ENCODE measurements around the gene VAT1. TPM values are rescaled to one million over a fixed set of nuclear protein-coding genes. Genes with fewer than 3 reads are reported as not detected.
A peak's percentile ranks its signal among the peaks of the same experiment; 100 is the strongest.

VAT1 gene
- total and polyA plus RNA-seq, 9 of the 15 experiments (the other 6 are each of a cell fraction or from before 2014, with no cell fraction given), result 29.4 to 153 (median 66.7) TPM

DNA sequence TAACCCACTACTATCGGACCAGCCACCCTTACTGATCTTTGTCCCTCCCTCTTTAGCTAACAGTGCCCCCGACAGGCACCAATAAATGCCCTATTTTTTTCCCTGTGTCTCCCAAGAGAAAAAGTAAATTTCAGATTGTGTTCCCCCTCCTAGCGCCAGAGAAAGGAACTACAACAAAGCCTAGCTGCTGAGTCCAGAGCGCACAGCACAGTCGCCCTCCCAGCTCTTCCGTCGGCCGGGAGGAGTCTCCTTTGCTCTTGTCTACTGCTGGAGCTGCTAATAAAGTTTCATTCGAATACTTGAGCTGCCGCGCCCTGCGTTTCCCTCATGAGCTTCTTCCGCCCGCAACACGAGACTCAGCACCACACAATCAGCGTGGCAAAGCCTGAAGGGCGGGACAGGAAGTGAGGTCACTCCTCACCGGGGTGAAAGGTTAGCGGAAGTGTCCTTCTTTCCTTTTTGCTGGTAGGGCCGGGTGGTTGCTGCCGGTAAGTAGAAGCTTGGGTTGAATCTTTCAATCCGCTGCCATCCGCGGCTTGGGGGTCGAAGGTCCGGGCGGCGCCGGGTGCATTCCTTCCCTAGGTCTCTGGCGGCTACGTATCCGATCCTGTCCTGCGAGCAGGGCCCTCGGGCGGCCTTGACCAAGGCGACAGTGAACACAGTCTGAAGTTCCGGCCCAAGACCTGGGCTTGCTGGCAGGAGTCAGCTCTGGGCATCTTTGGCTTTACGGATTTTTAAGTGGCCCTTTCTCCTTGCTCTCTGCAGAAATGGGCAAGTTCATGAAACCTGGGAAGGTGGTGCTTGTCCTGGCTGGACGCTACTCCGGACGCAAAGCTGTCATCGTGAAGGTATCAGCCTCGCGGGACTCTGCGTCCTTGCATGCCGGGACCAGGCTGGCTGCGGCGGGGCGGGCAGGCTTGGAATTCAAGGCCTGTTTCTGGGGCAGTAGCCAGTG lies 23.9 kb downstream of the VAT1 start, which contains the start of gene RPL27 (continued):
- TF ChIP-seq, protein P1, sequence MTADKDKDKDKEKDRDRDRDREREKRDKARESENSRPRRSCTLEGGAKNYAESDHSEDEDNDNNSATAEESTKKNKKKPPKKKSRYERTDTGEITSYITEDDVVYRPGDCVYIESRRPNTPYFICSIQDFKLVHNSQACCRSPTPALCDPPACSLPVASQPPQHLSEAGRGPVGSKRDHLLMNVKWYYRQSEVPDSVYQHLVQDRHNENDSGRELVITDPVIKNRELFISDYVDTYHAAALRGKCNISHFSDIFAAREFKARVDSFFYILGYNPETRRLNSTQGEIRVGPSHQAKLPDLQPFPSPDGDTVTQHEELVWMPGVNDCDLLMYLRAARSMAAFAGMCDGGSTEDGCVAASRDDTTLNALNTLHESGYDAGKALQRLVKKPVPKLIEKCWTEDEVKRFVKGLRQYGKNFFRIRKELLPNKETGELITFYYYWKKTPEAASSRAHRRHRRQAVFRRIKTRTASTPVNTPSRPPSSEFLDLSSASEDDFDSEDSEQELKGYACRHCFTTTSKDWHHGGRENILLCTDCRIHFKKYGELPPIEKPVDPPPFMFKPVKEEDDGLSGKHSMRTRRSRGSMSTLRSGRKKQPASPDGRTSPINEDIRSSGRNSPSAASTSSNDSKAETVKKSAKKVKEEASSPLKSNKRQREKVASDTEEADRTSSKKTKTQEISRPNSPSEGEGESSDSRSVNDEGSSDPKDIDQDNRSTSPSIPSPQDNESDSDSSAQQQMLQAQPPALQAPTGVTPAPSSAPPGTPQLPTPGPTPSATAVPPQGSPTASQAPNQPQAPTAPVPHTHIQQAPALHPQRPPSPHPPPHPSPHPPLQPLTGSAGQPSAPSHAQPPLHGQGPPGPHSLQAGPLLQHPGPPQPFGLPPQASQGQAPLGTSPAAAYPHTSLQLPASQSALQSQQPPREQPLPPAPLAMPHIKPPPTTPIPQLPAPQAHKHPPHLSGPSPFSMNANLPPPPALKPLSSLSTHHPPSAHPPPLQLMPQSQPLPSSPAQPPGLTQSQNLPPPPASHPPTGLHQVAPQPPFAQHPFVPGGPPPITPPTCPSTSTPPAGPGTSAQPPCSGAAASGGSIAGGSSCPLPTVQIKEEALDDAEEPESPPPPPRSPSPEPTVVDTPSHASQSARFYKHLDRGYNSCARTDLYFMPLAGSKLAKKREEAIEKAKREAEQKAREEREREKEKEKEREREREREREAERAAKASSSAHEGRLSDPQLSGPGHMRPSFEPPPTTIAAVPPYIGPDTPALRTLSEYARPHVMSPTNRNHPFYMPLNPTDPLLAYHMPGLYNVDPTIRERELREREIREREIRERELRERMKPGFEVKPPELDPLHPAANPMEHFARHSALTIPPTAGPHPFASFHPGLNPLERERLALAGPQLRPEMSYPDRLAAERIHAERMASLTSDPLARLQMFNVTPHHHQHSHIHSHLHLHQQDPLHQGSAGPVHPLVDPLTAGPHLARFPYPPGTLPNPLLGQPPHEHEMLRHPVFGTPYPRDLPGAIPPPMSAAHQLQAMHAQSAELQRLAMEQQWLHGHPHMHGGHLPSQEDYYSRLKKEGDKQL (CRISPR knock-in tag; IDR thresholded peaks at IDR 0.05; ENCODE audit: borderline replicate concordance), result no peak
- TF ChIP-seq LEF1 (IDR thresholded peaks at IDR 0.05) (peak; percentile 55; the same call in 1 of the 2 replicates), MBD1 (CRISPR knock-in tag; IDR thresholded peaks at IDR 0.05) (no peak), ZBED1 (IDR thresholded peaks at IDR 0.05) (peak; percentile 34; the same call in 1 of the 2 replicates), SP2 (IDR thresholded peaks at IDR 0.05; ENCODE audit: extremely low read depth, low read depth, low read length, poor library complexity, severe bottlenecking) (peak; percentile 37), IFI16 (CRISPR knock-in tag; IDR thresholded peaks at IDR 0.05) (no peak), NCOA6 (IDR thresholded peaks at IDR 0.05) (0 out of 2 replicates have a peak, but pooled peaks have one; percentile 41), FOXA3 (CRISPR knock-in tag; conservative IDR thresholded peaks at IDR 0.05 in 1 of 2, IDR thresholded peaks at IDR 0.05 in 1 of 2) (no peak), SRSF9 (IDR thresholded peaks at IDR 0.05; ENCODE audit: borderline replicate concordance, low read depth, low read length) (no peak), ZBTB17 (CRISPR knock-in tag; IDR thresholded peaks at IDR 0.05) (peak; percentile 13; the same call in 1 of the 2 replicates), SUPT5H (IDR thresholded peaks at IDR 0.05) (peak; percentile 98), ZFP1 (CRISPR knock-in tag; IDR thresholded peaks at IDR 0.05) (no peak), SMARCB1 (IDR thresholded peaks at IDR 0.05; ENCODE audit: insufficient read length, low read depth) (no peak), PKNOX1 (IDR thresholded peaks at IDR 0.05) (peak; percentile 63), EZH2 (IDR thresholded peaks at IDR 0.05; ENCODE audit: borderline replicate concordance, low read depth, low read length) (no peak), TAL1 (IDR thresholded peaks at IDR 0.05) (no peak), ZNF121 (CRISPR knock-in tag; conservative IDR thresholded peaks at IDR 0.05) (no peak)
- TF ChIP-seq, protein P2, sequence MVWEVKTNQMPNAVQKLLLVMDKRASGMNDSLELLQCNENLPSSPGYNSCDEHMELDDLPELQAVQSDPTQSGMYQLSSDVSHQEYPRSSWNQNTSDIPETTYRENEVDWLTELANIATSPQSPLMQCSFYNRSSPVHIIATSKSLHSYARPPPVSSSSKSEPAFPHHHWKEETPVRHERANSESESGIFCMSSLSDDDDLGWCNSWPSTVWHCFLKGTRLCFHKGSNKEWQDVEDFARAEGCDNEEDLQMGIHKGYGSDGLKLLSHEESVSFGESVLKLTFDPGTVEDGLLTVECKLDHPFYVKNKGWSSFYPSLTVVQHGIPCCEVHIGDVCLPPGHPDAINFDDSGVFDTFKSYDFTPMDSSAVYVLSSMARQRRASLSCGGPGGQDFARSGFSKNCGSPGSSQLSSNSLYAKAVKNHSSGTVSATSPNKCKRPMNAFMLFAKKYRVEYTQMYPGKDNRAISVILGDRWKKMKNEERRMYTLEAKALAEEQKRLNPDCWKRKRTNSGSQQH (CRISPR knock-in tag; IDR thresholded peaks at IDR 0.05), result no peak

Data from K562 (cell line).